ENCODE measurements around the gene PTPRM. TPM values are rescaled to one million over a fixed set of nuclear protein-coding genes. Genes with fewer than 3 reads are reported as not detected.

PTPRM gene
- total RNA-seq, 1 experiment from 2014 or later = 11.1 TPM

GRCh38 chr18:7855028-7855427, 287.9 kb downstream of the PTPRM start (continued):
- TF ChIP-seq ZBTB43 (CRISPR knock-in tag; IDR thresholded peaks at IDR 0.05) = no peak
- TF ChIP-seq ZNF416 (CRISPR knock-in tag; IDR thresholded peaks at IDR 0.05) = no peak
- TF ChIP-seq ZBTB21 (CRISPR knock-in tag; IDR thresholded peaks at IDR 0.05; ENCODE audit: borderline replicate concordance) = no peak

GRCh38 chr18:7855671-7856070, 288.6 kb downstream of the PTPRM start:
- ChIA-PET CTCF (no interaction called here), POLR2A (no interaction called here)
- Mint-ChIP-seq H3K4me3 (no peak overlapping the region), H3K27me3 (ENCODE audit: low read depth) (no peaks in the 10 kb centered on the region), H3K27ac (no peak overlapping the region), H3K36me3 (no peaks in the 10 kb centered on the region; the same call in 1 of the 2 replicates), H3K9me3 (peaks cover 14% of the 10 kb centered on the region), H3K4me1 (peaks cover 3% of the 10 kb centered on the region)
- DNase-seq (ENCODE audit: low spot score) (no peak), ATAC-seq (no peak)
- TF ChIP-seq ETV6 (CRISPR knock-in tag; IDR thresholded peaks at IDR 0.05) (no peak), MLX (CRISPR knock-in tag; IDR thresholded peaks at IDR 0.05) (no peak), GABPB1 (CRISPR knock-in tag; IDR thresholded peaks at IDR 0.05) (no peak), ERG (CRISPR knock-in tag; IDR thresholded peaks at IDR 0.05) (no peak), CBFB (CRISPR knock-in tag; IDR thresholded peaks at IDR 0.05; ENCODE audit: low read depth) (no peak), ZNF671 (CRISPR knock-in tag; IDR thresholded peaks at IDR 0.05) (no peak), IRF1 (CRISPR knock-in tag; IDR thresholded peaks at IDR 0.05) (no peak), ZNF423 (CRISPR knock-in tag; IDR thresholded peaks at IDR 0.05) (no peak), RORB (CRISPR knock-in tag; IDR thresholded peaks at IDR 0.05) (no peak), PRRX2 (CRISPR knock-in tag; IDR thresholded peaks at IDR 0.05) (no peak), ATF3 (CRISPR knock-in tag; conservative IDR thresholded peaks at IDR 0.05) (no peak), ZNF317 (CRISPR knock-in tag; IDR thresholded peaks at IDR 0.05; ENCODE audit: borderline replicate concordance, low read depth) (no peak), ZNF512 (CRISPR knock-in tag; IDR thresholded peaks at IDR 0.05; ENCODE audit: borderline replicate concordance) (no peak), MXD4 (CRISPR knock-in tag; IDR thresholded peaks at IDR 0.05; ENCODE audit: borderline replicate concordance) (no peak)

- H3K27me3 Mint-ChIP-seq (ENCODE audit: low read depth) = no peaks in the 10 kb centered on the region
- DNase-seq (ENCODE audit: low spot score) (no peak), ATAC-seq (no peak)
- H3K36me3 Mint-ChIP-seq = no peaks in the 10 kb centered on the region; the same call in 1 of the 2 replicates
- H3K9me3 Mint-ChIP-seq = peaks cover 11% of the 10 kb centered on the region
- no peak overlapping the region for H3K27ac Mint-ChIP-seq
- H3K4me1 Mint-ChIP-seq = peaks cover 5% of the 10 kb centered on the region
- ChIA-PET POLR2A (no interaction called here), CTCF (no interaction called here)
- H3K4me3 Mint-ChIP-seq = no peak overlapping the region
- TF ChIP-seq ZNF396 (CRISPR knock-in tag; IDR thresholded peaks at IDR 0.05; ENCODE audit: borderline replicate concordance) (no peak), ZNF138 (CRISPR knock-in tag; conservative IDR thresholded peaks at IDR 0.05) (no peak), CREB1 (CRISPR knock-in tag; IDR thresholded peaks at IDR 0.05) (no peak), ZNF425 (CRISPR knock-in tag; conservative IDR thresholded peaks at IDR 0.05) (no peak), NR2C2 (CRISPR knock-in tag; IDR thresholded peaks at IDR 0.05) (no peak), CREM (CRISPR knock-in tag; IDR thresholded peaks at IDR 0.05) (no peak), AFF4 (CRISPR knock-in tag; IDR thresholded peaks at IDR 0.05; ENCODE audit: borderline replicate concordance) (no peak)
Observed at GRCh38 chr18:7856116-7856515, 289.0 kb downstream of the PTPRM start.
